ENCODE data around the gene IL37.

Gene IL37

GRCh38 chr2:112870841-112871835 lies 39.8 kb upstream of the IL37 start:
- Histone ChIP-seq H3K4me1 (no peaks in the 10 kb centered on the region), H3K27me3 (peaks cover 4% of the 10 kb centered on the region; the same call in 1 of the 2 replicates), H3K9me3 (no peaks in the 10 kb centered on the region), H3K36me3 (no peaks in the 10 kb centered on the region), H3K4me3 (ENCODE audit: low read depth, low read length) (no peak overlapping the region)
- TF ChIP-seq CTCF (IDR thresholded peaks at IDR 0.05; ENCODE audit: low read depth, low read length): no peak
- DNase-seq: no peak

GRCh38 chr2:112876257-112876970 lies 34.6 kb upstream of the IL37 start:
- H3K9me3 ChIP-seq: no peaks in the 10 kb centered on the region
- H3K4me1 ChIP-seq: no peaks in the 10 kb centered on the region
- H3K36me3 ChIP-seq: no peaks in the 10 kb centered on the region
- H3K4me3 ChIP-seq (ENCODE audit: low read depth, low read length): no peak overlapping the region
- H3K27me3 ChIP-seq: no peaks in the 10 kb centered on the region; the same call in 1 of the 2 replicates
- DNase-seq: no peak
- no peak for TF ChIP-seq CTCF (IDR thresholded peaks at IDR 0.05; ENCODE audit: low read depth, low read length)

- Histone ChIP-seq H3K9me3 (no peaks in the 10 kb centered on the region), H3K4me3 (ENCODE audit: low read depth, low read length) (no peak overlapping the region), H3K4me1 (no peaks in the 10 kb centered on the region), H3K36me3 (no peaks in the 10 kb centered on the region), H3K27me3 (no peaks in the 10 kb centered on the region; the same call in 1 of the 2 replicates)
- no peak for TF ChIP-seq CTCF (IDR thresholded peaks at IDR 0.05; ENCODE audit: low read depth, low read length)
- DNase-seq: no peak
These were observed 34.0 kb upstream of the IL37 start for GRCh38 chr2:112876971-112877361.

- H3K4me1 ChIP-seq: no peaks in the 10 kb centered on the region
- TF ChIP-seq CTCF (IDR thresholded peaks at IDR 0.05; ENCODE audit: low read depth, low read length): no peak
- H3K4me3 ChIP-seq (ENCODE audit: low read depth, low read length): no peak overlapping the region
- no peaks in the 10 kb centered on the region for H3K27me3 ChIP-seq
- H3K36me3 ChIP-seq: no peaks in the 10 kb centered on the region
- H3K9me3 ChIP-seq: no peaks in the 10 kb centered on the region
- no peak for DNase-seq
These were observed 33.5 kb upstream of the IL37 start for GRCh38 chr2:112877423-112877822.

GRCh38 chr2:112879491-112880041 lies 31.4 kb upstream of the IL37 start:
- no peak for DNase-seq
- no peak for TF ChIP-seq CTCF (IDR thresholded peaks at IDR 0.05; ENCODE audit: low read depth, low read length)
- Histone ChIP-seq H3K36me3 (no peaks in the 10 kb centered on the region), H3K4me1 (no peaks in the 10 kb centered on the region), H3K27me3 (no peaks in the 10 kb centered on the region), H3K4me3 (ENCODE audit: low read depth, low read length) (no peak overlapping the region), H3K9me3 (no peaks in the 10 kb centered on the region)
